Measurements from ENCODE around the gene FBF1.

- TF ChIP-seq CTCF (IDR thresholded peaks at IDR 0.05) (no peak), EP300 (IDR thresholded peaks at IDR 0.05) (no peak)
These were observed 29.8 kb upstream of the FBF1 start for GRCh38 chr17:75970626-75971025.
